T-cell (primary cell): Measurements from ENCODE around the gene NDUFB7. TPM values are rescaled to one million over a fixed set of nuclear protein-coding genes. Genes with fewer than 3 reads are reported as not detected.
A peak's percentile ranks its signal among the peaks of the same experiment; 100 is the strongest.

Experiments
- ATAC-seq, 4 experiments: fragments of 200-7000 bp in 3 of 4; fragments of 150-1000 bp in 1 of 4; cut with Tn5 transposase; replicated peaks in 1 of 4; 1 replicate in 3 of 4; 2 replicates in 1 of 4; pipeline ENCODE4 v1.10.0; 2021; ENCODE audit warnings: moderate library complexity in 3 of 4, mild to moderate bottlenecking in 2 of 4, moderate number of reproducible peaks in 1 of 4
- CTCF ChIA-PET, 2 donors: fragments of 300-600 bp; sonication (Branson Sonifier 250); formaldehyde crosslinking; loops; one replicate each; lab custom pipeline; 2022; ENCODE audit warnings: antibody characterized with exemption in 2 of 2; lab: Charles Lee
- POLR2A ChIA-PET, 2 donors: fragments of 300-600 bp; sonication (Branson Sonifier 250); formaldehyde crosslinking; loops; one replicate each; lab custom pipeline; 2022; ENCODE audit warnings: antibody characterized with exemption in 2 of 2; lab: Charles Lee
- DNase-seq, 35 experiments: peaks; one replicate each; pipeline versions ENCODE4 v3.0.0 to v3.0.0-alpha.2; 2013 to 2023
- H3K27ac ChIP-seq: one replicate; pipeline ENCODE4 v1.5.1; 2013; ENCODE audit warnings: low read length
- H3K27me3 ChIP-seq, 2 experiments: replicated peaks in 1 of 2; 1 replicate in 1 of 2; 2 replicates in 1 of 2; pipeline versions ENCODE4 v1.6.1 to v1.7.0; 2013; ENCODE audit warnings: low read length in 1 of 2, mixed read lengths in 1 of 2; ENCODE audit not compliant: control insufficient read depth in 2 of 2, insufficient read depth in 2 of 2; ENCODE audit errors: extremely low read depth in 1 of 2
- H3K36me3 ChIP-seq, 2 donors: 1 replicate in 1 of 2; 2 replicates in 1 of 2; pipeline versions ENCODE4 v1.6.1 to v1.7.0; 2013; ENCODE audit warnings: low read length in 1 of 2; ENCODE audit not compliant: control insufficient read depth in 2 of 2, insufficient read depth in 1 of 2; ENCODE audit errors: extremely low read depth in 1 of 2
- H3K4me1 ChIP-seq, 2 experiments: 1 replicate in 1 of 2; 2 replicates in 1 of 2; pipeline versions ENCODE4 v1.6.1 to v1.7.0; 2013; ENCODE audit warnings: low read length in 2 of 2, mixed read lengths in 1 of 2; ENCODE audit not compliant: insufficient read depth in 2 of 2, control insufficient read depth in 1 of 2; ENCODE audit errors: extremely low read depth in 1 of 2
- H3K4me3 ChIP-seq, 2 donors: 1 replicate in 1 of 2; 2 replicates in 1 of 2; pipeline versions ENCODE4 v1.5.1 to v1.7.0; 2013; ENCODE audit warnings: mild to moderate bottlenecking in 2 of 2, low read length in 1 of 2, moderate library complexity in 1 of 2; ENCODE audit not compliant: control insufficient read depth in 1 of 2; ENCODE audit errors: extremely low read depth in 1 of 2
- H3K9me3 ChIP-seq: 2 replicates; pipeline ENCODE4 v1.7.0; 2013
- H3K27ac Mint-ChIP-seq, 2 donors: one replicate each; pipeline ENCODE4 v1.8.0; 2020 to 2021; ENCODE audit warnings: mild to moderate bottlenecking in 2 of 2, mixed read lengths in 2 of 2
- H3K27me3 Mint-ChIP-seq, 2 donors: one replicate each; pipeline ENCODE4 v1.8.0; 2021 to 2022; ENCODE audit warnings: mixed read lengths in 2 of 2
- H3K36me3 Mint-ChIP-seq: one replicate; pipeline ENCODE4 v1.8.0; 2021; ENCODE audit warnings: mixed read lengths
- H3K4me1 Mint-ChIP-seq, 3 donors: one replicate each; pipeline ENCODE4 v1.8.0; 2020 to 2022; ENCODE audit warnings: mixed read lengths in 3 of 3, mild to moderate bottlenecking in 1 of 3
- H3K4me3 Mint-ChIP-seq, 3 donors: one replicate each; pipeline ENCODE4 v1.8.0; 2020 to 2022; ENCODE audit warnings: mild to moderate bottlenecking in 3 of 3, mixed read lengths in 3 of 3, moderate library complexity in 3 of 3
- H3K9me3 Mint-ChIP-seq, 3 donors: one replicate each; pipeline ENCODE4 v1.8.0; 2020 to 2022; ENCODE audit warnings: mixed read lengths in 3 of 3
- WGBS: methylation state at CpG from one replicate; pipeline ENCODE4 v1.1.5; 2013; ENCODE audit warnings: missing lambda C conversion rate; ENCODE audit not compliant: insufficient coverage; 5-methylcytosine and 5-hydroxymethylcytosine counted together
- total RNA-seq, 35 experiments: library from RNA in 6 of 35; stranded (reverse) in 6 of 35; fragments of 120-200 nt in 1 of 35; gene quantifications; one replicate each; pipeline versions ENCODE4 v1.2.1 to v1.2.4 and lab custom pipeline; 2013 to 2026

Gene NDUFB7
- total RNA-seq, 5 donors from 2014 or later (not counting 1 experiment from before 2014, with no cell fraction given), result 47.9 to 112 (median 90.4) TPM

GRCh38 chr19:14519245-14519859 lies 52.5 kb downstream of the NDUFB7 start:
- ChIA-PET CTCF (no interaction called here), POLR2A (interaction anchor here (0.6 to 1.3 kb wide), 3 partner anchors 12 kb away, joined by 3 to 4 read pairs (median 4); no protein-coding TSS in a partner anchor)
- no peak for ATAC-seq
- Histone ChIP-seq H3K9me3 (no peaks in the 10 kb centered on the region), H3K4me3 (peak overlapping the region in 1 of 2 donors; percentile 44), H3K4me1 (peaks cover 34 to 85% of the 10 kb centered on the region in 2 experiments), H3K36me3 (peaks cover under 1 to 27% of the 10 kb centered on the region in 2 donors), H3K27me3 (no peaks in the 10 kb centered on the region), H3K27ac (peak overlapping the region; percentile 99)
- peak overlapping the region; percentile 75 to 93 (median 90) for H3K4me3 Mint-ChIP-seq
- H3K36me3 Mint-ChIP-seq, result peaks cover 30% of the 10 kb centered on the region
- WGBS, result 98% methylated on average over 7 of the region's 22 CpGs
- H3K27ac Mint-ChIP-seq, result peak overlapping the region; percentile 95 to 97
- H3K4me1 Mint-ChIP-seq, result peaks cover 75 to 77% (median 77%) of the 10 kb centered on the region in 3 donors
- no peaks in the 10 kb centered on the region for H3K27me3 Mint-ChIP-seq
- H3K9me3 Mint-ChIP-seq, result no peaks in the 10 kb centered on the region
- no peak for DNase-seq

DNA sequence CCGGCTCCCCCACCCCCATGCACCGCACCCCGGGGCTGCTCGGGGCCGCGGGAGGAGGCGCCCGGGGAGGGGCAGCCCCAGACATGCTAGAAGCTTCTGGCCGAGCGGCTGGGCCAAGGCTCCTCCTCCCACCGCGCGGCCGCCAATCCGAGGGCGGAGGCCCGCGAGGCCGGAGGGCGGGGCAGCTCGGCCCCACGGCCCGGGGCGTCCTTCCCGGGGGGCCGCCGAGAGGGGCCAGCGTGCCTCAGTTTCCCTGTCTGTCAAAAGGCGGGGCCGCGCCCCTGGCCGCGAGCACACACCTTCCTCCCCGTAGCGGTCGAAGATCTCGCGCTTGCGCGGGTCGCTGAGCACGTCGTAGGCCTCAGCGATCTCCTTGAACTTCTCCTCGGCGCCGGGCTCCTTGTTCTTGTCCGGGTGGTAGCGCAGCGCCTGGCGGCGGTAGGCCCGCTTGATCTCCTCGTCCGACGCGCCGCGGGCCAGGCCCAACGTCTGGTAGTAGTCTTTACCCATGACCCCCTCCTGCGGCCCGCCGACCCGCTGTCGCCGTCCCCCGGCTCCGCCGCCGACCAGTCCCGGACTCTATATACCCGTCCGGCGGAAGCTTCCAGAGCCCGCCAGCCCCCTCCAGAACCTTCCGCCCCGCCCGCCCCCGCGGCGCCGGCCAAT lies 53.9 kb downstream of the NDUFB7 start, which contains the start of gene DNAJB1:
Gene DNAJB1, minus strand, starts transcription at position 558 of the 666 bp plus-strand sequence. Its CDS starts 48 bp downstream, at position 510.
- peak; percentile 36 to 71 (median 62) for ATAC-seq
- Mint-ChIP-seq H3K4me3 (peak within 1 kb of the TSS; percentile 90 to 94 (median 93)), H3K9me3 (no peaks in the 10 kb centered on the region), H3K27me3 (no peaks in the 10 kb centered on the region), H3K4me1 (peaks cover 71 to 74% (median 74%) of the 10 kb centered on the region in 3 donors), H3K27ac (peak within 1 kb of the TSS; percentile 95 to 96), H3K36me3 (peaks cover 30% of the 10 kb centered on the region)
- DNase-seq, result peak in 27 of 35 experiments; percentile 27 to 99 (median 44)
- peaks cover 2 to 30% of the 10 kb centered on the region in 2 donors for H3K36me3 ChIP-seq
- under 1% methylated on average over 72 of the region's 82 CpGs for WGBS
- H3K4me1 ChIP-seq, result peaks cover 28 to 74% of the 10 kb centered on the region in 2 experiments
- no peaks in the 10 kb centered on the region for H3K9me3 ChIP-seq
- no peaks in the 10 kb centered on the region for H3K27me3 ChIP-seq
- ChIA-PET CTCF (interaction anchor here in 1 of 2 donors (0.7 to 1.8 kb wide), 4 partner anchors 9 to 382 kb away, joined by 3 to 12 read pairs (median 4); partner anchors contain the start of gene ASF1B), POLR2A (interaction anchor here (0.5 to 3.8 kb wide), 19 partner anchors 8 to 677 kb away, joined by 3 to 35 read pairs (median 4); partner anchors contain the start of gene ADGRE5 (in 1 of the 2))
- peak within 1 kb of the TSS; percentile 88 to 89 for H3K4me3 ChIP-seq
- H3K27ac ChIP-seq, result peak within 1 kb of the TSS; percentile 99

GRCh38 chr19:14517446-14517839 lies 54.4 kb downstream of the NDUFB7 start:
- Histone ChIP-seq H3K36me3 (peaks cover 2 to 30% of the 10 kb centered on the region in 2 donors), H3K9me3 (no peaks in the 10 kb centered on the region), H3K27me3 (no peaks in the 10 kb centered on the region), H3K4me3 (peak overlapping the region; percentile 88 to 89), H3K4me1 (peaks cover 24 to 69% of the 10 kb centered on the region in 2 experiments), H3K27ac (peak overlapping the region; percentile 59)
- peak in 2 of 35 experiments; percentile 8 to 37 for DNase-seq
- Mint-ChIP-seq H3K9me3 (no peaks in the 10 kb centered on the region), H3K4me3 (peak overlapping the region; percentile 90 to 94 (median 93)), H3K27ac (peak overlapping the region; percentile 85 to 93), H3K4me1 (peaks cover 65 to 69% (median 68%) of the 10 kb centered on the region in 3 donors), H3K36me3 (peaks cover 30% of the 10 kb centered on the region), H3K27me3 (no peaks in the 10 kb centered on the region)
- ChIA-PET CTCF (interaction anchor here in 1 of 2 donors (0.7 to 1.9 kb wide), 4 partner anchors 8 to 34 kb away, joined by 3 to 12 read pairs (median 5); no protein-coding TSS in a partner anchor), POLR2A (interaction anchor here (0.5 to 3.8 kb wide), 7 partner anchors 8 to 137 kb away, joined by 3 to 35 read pairs (median 5); partner anchors contain the start of gene ADGRE5 (in 1 of the 2))
- WGBS, result 0% methylated on average over 29 of the region's 32 CpGs
- no peak for ATAC-seq

DNA sequence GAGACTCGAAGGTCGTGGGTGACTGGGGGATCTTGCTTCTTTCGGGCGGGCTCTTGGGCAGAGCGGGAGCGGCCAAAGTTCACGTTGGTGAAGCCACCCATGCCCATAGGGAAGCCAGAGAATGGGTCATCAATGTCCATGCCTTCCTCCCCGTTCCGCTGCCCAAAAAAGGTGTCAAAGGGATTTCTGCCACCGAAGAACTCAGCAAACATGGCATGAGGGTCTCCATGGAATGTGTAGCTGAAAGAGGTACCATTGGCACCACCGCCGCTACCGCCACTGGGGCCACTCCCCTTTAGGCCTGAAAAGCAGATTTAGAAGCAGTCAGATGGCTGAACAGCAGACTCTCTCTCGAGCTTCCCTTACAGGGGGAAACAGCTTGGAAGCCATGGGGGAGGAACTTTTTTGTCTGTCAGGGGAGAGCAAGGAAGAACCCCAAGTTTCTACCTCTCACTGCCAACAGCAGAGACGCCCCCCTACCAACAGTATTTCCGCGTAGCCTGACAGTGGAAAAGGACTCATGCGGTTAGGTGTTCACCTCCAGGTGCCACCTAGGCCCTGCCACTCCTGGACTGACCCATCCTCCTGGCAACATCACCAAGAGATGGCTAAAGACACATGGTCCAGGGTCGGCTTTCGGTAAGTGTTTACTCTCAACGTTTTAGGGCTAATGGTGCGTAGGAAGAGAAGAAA lies 55.0 kb downstream of the NDUFB7 start:
- DNase-seq, result peak in 4 of 35 experiments; percentile 21 to 32 (median 27)
- ChIA-PET POLR2A (interaction anchor here (0.5 to 3.8 kb wide), 6 partner anchors 7 to 119 kb away, joined by 3 to 35 read pairs (median 8); no protein-coding TSS in a partner anchor), CTCF (interaction anchor here in 1 of 2 donors (0.7 to 1.9 kb wide), 3 partner anchors 9 to 10 kb away, joined by 3 to 12 read pairs (median 5); no protein-coding TSS in a partner anchor)
- Histone ChIP-seq H3K4me3 (peak overlapping the region; percentile 88 to 89), H3K27me3 (no peaks in the 10 kb centered on the region), H3K27ac (peak overlapping the region; percentile 59), H3K9me3 (no peaks in the 10 kb centered on the region), H3K36me3 (peaks cover 2 to 30% of the 10 kb centered on the region in 2 donors), H3K4me1 (peaks cover 20 to 64% of the 10 kb centered on the region in 2 experiments)
- Mint-ChIP-seq H3K4me1 (peaks cover 60 to 64% (median 63%) of the 10 kb centered on the region in 3 donors), H3K27me3 (no peaks in the 10 kb centered on the region), H3K4me3 (peak overlapping the region; percentile 90 to 94 (median 93)), H3K36me3 (peaks cover 30% of the 10 kb centered on the region), H3K9me3 (no peaks in the 10 kb centered on the region), H3K27ac (peak overlapping the region; percentile 85 to 93)
- 27% methylated on average over 13 of the region's 22 CpGs for WGBS
- ATAC-seq, result no peak

Other genes starting within 250 kb of the NDUFB7 start
- gene ADGRE5, start 190.6 kb downstream of the NDUFB7 start, total RNA-seq, result 1,000 to 10,000 TPM in 1 of 5 donors, 100 to 1,000 TPM in 4; 194 to 1,118 (median 206) TPM
- gene DDX39A, start 152.7 kb downstream of the NDUFB7 start, total RNA-seq, result 100 to 1,000 TPM; 159 to 280 (median 179) TPM
- 100 to 1,000 TPM; 170 to 272 (median 224) TPM for gene PKN1, start 138.8 kb downstream of the NDUFB7 start, total RNA-seq
- under 1 TPM in 2 of 5 donors, not detected in 3; 0.23 to 0.25 TPM for gene PTGER1, start 96.7 kb downstream of the NDUFB7 start, total RNA-seq
- 10 to 100 TPM; 27.5 to 44.4 (median 35.4) TPM for gene GIPC1, start 75.9 kb downstream of the NDUFB7 start, total RNA-seq
- gene DNAJB1, start 53.7 kb downstream of the NDUFB7 start, total RNA-seq, result 100 to 1,000 TPM; 158 to 575 (median 165) TPM
- gene TECR, start 42.5 kb downstream of the NDUFB7 start, total RNA-seq, result 100 to 1,000 TPM; 137 to 207 (median 171) TPM
- 1 to 10 TPM in 3 of 5 donors, under 1 TPM in 2; 0.40 to 5.2 (median 1.1) TPM for gene CLEC17A, start 11.0 kb upstream of the NDUFB7 start, total RNA-seq
- gene ADGRE3, start 102.8 kb upstream of the NDUFB7 start, total RNA-seq, result not detected
- 10 to 100 TPM; 20.5 to 39.0 (median 30.4) TPM for gene ZNF333, start 118.0 kb upstream of the NDUFB7 start, total RNA-seq
- 1 to 10 TPM in 2 of 5 donors, under 1 TPM in 3; 0.62 to 5.4 (median 0.82) TPM for gene ADGRE2, start 206.5 kb upstream of the NDUFB7 start, total RNA-seq